ENCODE measurements around the gene TOPAZ1.

GRCh38 chr3:44236485-44236908, 5.2 kb upstream of the TOPAZ1 start:
- TF ChIP-seq EZH2phosphoT487 (IDR thresholded peaks at IDR 0.05; ENCODE audit: borderline replicate concordance, low read length), result no peak
- TF ChIP-seq, protein P1, sequence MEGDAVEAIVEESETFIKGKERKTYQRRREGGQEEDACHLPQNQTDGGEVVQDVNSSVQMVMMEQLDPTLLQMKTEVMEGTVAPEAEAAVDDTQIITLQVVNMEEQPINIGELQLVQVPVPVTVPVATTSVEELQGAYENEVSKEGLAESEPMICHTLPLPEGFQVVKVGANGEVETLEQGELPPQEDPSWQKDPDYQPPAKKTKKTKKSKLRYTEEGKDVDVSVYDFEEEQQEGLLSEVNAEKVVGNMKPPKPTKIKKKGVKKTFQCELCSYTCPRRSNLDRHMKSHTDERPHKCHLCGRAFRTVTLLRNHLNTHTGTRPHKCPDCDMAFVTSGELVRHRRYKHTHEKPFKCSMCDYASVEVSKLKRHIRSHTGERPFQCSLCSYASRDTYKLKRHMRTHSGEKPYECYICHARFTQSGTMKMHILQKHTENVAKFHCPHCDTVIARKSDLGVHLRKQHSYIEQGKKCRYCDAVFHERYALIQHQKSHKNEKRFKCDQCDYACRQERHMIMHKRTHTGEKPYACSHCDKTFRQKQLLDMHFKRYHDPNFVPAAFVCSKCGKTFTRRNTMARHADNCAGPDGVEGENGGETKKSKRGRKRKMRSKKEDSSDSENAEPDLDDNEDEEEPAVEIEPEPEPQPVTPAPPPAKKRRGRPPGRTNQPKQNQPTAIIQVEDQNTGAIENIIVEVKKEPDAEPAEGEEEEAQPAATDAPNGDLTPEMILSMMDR (conservative IDR thresholded peaks at IDR 0.05; ENCODE audit: low read depth, low read length), result no peak
